Gastrocnemius medialis (tissue), 4 donors: Measurements from ENCODE around the gene OAS3.

Source experiments
- CTCF ChIP-seq, 5 experiments: fragments of 450-650 bp in 3 of 5; fragments of 200-600 bp in 2 of 5; sonication (generic) in 2 of 5; IDR thresholded peaks in 4 of 5; conservative IDR thresholded peaks in 1 of 5; 1 replicate in 4 of 5; 2 replicates in 1 of 5; pipeline ENCODE4 v1.5.1; 2016 to 2019; ENCODE audit warnings: antibody characterized with exemption in 5 of 5, mild to moderate bottlenecking in 3 of 5, moderate library complexity in 3 of 5
- POLR2A ChIP-seq, 2 donors: fragments of 450-650 bp; IDR thresholded peaks; one replicate each; pipeline ENCODE4 v1.6.1; 2017; ENCODE audit warnings: antibody characterized with exemption in 2 of 2, mild to moderate bottlenecking in 2 of 2, moderate library complexity in 2 of 2

- TF ChIP-seq POLR2A (IDR thresholded peaks at IDR 0.05) (no peak), CTCF (IDR thresholded peaks at IDR 0.05 in 4 of 5, conservative IDR thresholded peaks at IDR 0.05 in 1 of 5) (peak; percentile 26 to 63 (median 48))
Measured at GRCh38 chr12:112992541-112993398, 54.5 kb downstream of the OAS3 start.
